Mammary epithelial cell (primary cell): Measurements from ENCODE around the gene DYNLRB2.

Experiments
- CTCF ChIP-seq, 2 donors: IDR thresholded peaks in 1 of 2; conservative IDR thresholded peaks in 1 of 2; 2 replicates each; pipeline ENCODE4 v1.5.1; 2011 to 2012; ENCODE audit warnings: inconsistent platforms in 2 of 2, low read length in 2 of 2, mild to moderate bottlenecking in 2 of 2, control low read depth in 1 of 2, low read depth in 1 of 2; ENCODE audit not compliant: insufficient read depth in 1 of 2; ENCODE audit errors: extremely low read depth in 1 of 2
- EZH2 ChIP-seq: IDR thresholded peaks from 2 replicates; pipeline ENCODE4 v1.6.1; 2012; ENCODE audit warnings: low read length, inconsistent platforms, borderline replicate concordance

- TF ChIP-seq CTCF (conservative IDR thresholded peaks at IDR 0.05 in 1 of 2, IDR thresholded peaks at IDR 0.05 in 1 of 2; ENCODE audit: extremely low read depth in 1 of 2, insufficient read depth in 1 of 2, low read depth in 1 of 2, low read length in 2 of 2) (no peak), EZH2 (no peak)
Observed at GRCh38 chr16:80585764-80586163, 45.0 kb downstream of the DYNLRB2 start.
